ENCODE results near the gene FGD2. TPM values are rescaled to one million over a fixed set of nuclear protein-coding genes. Genes with fewer than 3 reads are reported as not detected.

FGD2 gene
- total and polyA plus RNA-seq, 2 experiments from 2014 or later = 0.13 to 0.14 TPM

DNA sequence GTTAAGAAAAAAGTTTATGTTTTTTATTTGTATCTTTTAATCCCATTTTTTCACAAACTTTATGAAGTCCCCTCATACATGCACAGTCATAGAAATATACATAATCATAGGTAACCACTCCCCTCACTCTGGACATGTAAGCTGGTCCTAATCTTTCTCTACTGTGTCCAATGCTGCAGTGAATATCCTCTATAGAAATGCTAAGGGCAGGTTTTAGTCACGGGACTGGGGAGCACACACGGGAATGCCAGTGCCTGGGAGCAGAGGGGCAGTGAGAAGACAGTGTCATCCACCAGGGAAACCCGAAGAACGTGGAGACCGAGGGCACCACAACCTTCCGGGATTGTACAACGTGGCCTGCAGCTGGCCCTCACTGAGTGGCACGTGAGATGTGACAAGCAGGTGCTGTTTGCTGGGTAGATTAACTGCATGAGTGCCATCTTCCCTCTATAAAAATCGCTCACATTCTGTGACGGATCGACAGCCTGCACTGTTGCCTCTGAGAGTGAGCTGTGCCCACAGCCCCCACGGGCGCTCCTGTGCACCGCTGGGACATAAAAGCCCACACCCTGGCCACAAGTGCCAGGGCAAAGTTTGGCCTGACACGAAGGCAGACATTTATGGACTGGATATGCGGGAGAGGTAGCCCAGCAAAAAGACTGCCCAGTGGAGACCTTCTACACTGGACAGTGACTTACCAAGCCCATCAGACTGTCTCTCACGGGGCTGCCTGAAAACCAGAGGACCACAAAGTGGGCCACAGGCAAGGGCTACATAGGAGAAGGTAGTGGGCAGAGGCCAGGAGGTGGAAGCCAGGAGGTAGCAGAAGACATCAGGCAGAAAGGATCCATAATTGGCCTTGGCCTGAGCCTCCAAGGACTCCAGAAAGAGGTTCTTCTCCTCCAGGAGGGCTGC, 63.2 kb downstream of the FGD2 start:
- H3K4me1 ChIP-seq (ENCODE audit: insufficient read depth) = peaks cover 19% of the 10 kb centered on the region
- no peaks in the 10 kb centered on the region; the same call in 1 of the 2 replicates for H3K36me3 ChIP-seq (ENCODE audit: insufficient read depth)
- TF ChIP-seq, protein P1, sequence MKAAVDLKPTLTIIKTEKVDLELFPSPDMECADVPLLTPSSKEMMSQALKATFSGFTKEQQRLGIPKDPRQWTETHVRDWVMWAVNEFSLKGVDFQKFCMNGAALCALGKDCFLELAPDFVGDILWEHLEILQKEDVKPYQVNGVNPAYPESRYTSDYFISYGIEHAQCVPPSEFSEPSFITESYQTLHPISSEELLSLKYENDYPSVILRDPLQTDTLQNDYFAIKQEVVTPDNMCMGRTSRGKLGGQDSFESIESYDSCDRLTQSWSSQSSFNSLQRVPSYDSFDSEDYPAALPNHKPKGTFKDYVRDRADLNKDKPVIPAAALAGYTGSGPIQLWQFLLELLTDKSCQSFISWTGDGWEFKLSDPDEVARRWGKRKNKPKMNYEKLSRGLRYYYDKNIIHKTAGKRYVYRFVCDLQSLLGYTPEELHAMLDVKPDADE (IDR thresholded peaks at IDR 0.05) = no peak
- no peak for TF ChIP-seq EZH2phosphoT487 (IDR thresholded peaks at IDR 0.05; ENCODE audit: unreplicated experiment)
- TF ChIP-seq EZH2 (IDR thresholded peaks at IDR 0.05; ENCODE audit: low read depth, unreplicated experiment) = no peak
- TF ChIP-seq POLR2AphosphoS5 (IDR thresholded peaks at IDR 0.05; ENCODE audit: low read depth) = no peak
- no peak for TF ChIP-seq ZNF331 (CRISPR knock-in tag; IDR thresholded peaks at IDR 0.05; ENCODE audit: low read depth)
- TF ChIP-seq, protein P2, sequence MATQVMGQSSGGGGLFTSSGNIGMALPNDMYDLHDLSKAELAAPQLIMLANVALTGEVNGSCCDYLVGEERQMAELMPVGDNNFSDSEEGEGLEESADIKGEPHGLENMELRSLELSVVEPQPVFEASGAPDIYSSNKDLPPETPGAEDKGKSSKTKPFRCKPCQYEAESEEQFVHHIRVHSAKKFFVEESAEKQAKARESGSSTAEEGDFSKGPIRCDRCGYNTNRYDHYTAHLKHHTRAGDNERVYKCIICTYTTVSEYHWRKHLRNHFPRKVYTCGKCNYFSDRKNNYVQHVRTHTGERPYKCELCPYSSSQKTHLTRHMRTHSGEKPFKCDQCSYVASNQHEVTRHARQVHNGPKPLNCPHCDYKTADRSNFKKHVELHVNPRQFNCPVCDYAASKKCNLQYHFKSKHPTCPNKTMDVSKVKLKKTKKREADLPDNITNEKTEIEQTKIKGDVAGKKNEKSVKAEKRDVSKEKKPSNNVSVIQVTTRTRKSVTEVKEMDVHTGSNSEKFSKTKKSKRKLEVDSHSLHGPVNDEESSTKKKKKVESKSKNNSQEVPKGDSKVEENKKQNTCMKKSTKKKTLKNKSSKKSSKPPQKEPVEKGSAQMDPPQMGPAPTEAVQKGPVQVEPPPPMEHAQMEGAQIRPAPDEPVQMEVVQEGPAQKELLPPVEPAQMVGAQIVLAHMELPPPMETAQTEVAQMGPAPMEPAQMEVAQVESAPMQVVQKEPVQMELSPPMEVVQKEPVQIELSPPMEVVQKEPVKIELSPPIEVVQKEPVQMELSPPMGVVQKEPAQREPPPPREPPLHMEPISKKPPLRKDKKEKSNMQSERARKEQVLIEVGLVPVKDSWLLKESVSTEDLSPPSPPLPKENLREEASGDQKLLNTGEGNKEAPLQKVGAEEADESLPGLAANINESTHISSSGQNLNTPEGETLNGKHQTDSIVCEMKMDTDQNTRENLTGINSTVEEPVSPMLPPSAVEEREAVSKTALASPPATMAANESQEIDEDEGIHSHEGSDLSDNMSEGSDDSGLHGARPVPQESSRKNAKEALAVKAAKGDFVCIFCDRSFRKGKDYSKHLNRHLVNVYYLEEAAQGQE (IDR thresholded peaks at IDR 0.05; ENCODE audit: unreplicated experiment) = no peak
- TF ChIP-seq, protein P3, sequence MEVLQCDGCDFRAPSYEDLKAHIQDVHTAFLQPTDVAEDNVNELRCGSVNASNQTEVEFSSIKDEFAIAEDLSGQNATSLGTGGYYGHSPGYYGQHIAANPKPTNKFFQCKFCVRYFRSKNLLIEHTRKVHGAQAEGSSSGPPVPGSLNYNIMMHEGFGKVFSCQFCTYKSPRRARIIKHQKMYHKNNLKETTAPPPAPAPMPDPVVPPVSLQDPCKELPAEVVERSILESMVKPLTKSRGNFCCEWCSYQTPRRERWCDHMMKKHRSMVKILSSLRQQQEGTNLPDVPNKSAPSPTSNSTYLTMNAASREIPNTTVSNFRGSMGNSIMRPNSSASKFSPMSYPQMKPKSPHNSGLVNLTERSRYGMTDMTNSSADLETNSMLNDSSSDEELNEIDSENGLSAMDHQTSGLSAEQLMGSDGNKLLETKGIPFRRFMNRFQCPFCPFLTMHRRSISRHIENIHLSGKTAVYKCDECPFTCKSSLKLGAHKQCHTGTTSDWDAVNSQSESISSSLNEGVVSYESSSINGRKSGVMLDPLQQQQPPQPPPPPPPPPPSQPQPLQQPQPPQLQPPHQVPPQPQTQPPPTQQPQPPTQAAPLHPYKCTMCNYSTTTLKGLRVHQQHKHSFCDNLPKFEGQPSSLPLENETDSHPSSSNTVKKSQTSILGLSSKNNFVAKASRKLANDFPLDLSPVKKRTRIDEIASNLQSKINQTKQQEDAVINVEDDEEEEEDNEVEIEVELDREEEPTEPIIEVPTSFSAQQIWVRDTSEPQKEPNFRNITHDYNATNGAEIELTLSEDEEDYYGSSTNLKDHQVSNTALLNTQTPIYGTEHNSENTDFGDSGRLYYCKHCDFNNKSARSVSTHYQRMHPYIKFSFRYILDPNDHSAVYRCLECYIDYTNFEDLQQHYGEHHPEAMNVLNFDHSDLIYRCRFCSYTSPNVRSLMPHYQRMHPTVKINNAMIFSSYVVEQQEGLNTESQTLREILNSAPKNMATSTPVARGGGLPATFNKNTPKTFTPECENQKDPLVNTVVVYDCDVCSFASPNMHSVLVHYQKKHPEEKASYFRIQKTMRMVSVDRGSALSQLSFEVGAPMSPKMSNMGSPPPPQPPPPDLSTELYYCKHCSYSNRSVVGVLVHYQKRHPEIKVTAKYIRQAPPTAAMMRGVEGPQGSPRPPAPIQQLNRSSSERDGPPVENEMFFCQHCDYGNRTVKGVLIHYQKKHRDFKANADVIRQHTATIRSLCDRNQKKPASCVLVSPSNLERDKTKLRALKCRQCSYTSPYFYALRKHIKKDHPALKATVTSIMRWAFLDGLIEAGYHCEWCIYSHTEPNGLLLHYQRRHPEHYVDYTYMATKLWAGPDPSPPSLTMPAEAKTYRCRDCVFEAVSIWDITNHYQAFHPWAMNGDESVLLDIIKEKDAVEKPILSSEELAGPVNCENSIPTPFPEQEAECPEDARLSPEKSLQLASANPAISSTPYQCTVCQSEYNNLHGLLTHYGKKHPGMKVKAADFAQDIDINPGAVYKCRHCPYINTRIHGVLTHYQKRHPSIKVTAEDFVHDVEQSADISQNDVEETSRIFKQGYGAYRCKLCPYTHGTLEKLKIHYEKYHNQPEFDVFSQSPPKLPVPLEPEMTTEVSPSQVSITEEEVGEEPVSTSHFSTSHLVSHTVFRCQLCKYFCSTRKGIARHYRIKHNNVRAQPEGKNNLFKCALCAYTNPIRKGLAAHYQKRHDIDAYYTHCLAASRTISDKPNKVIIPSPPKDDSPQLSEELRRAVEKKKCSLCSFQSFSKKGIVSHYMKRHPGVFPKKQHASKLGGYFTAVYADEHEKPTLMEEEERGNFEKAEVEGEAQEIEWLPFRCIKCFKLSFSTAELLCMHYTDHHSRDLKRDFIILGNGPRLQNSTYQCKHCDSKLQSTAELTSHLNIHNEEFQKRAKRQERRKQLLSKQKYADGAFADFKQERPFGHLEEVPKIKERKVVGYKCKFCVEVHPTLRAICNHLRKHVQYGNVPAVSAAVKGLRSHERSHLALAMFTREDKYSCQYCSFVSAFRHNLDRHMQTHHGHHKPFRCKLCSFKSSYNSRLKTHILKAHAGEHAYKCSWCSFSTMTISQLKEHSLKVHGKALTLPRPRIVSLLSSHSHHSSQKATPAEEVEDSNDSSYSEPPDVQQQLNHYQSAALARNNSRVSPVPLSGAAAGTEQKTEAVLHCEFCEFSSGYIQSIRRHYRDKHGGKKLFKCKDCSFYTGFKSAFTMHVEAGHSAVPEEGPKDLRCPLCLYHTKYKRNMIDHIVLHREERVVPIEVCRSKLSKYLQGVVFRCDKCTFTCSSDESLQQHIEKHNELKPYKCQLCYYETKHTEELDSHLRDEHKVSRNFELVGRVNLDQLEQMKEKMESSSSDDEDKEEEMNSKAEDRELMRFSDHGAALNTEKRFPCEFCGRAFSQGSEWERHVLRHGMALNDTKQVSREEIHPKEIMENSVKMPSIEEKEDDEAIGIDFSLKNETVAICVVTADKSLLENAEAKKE (CRISPR knock-in tag; IDR thresholded peaks at IDR 0.05) = no peak
- TF ChIP-seq STAT1 (IDR thresholded peaks at IDR 0.05; ENCODE audit: unreplicated experiment) = no peak
- no peaks in the 10 kb centered on the region for H4K20me1 ChIP-seq (replicated peaks; ENCODE audit: insufficient read depth)
- H3K27me3 ChIP-seq (ENCODE audit: insufficient read depth) = no peaks in the 10 kb centered on the region
- ATAC-seq = no peak
- H3K27ac Mint-ChIP-seq = no peak overlapping the region; the same call in 1 of the 2 replicates
- H3K4me3 Mint-ChIP-seq = no peak overlapping the region
- DNase-seq (ENCODE audit: low spot score) = no peak
- H3K27ac ChIP-seq (ENCODE audit: low read depth) = no peak overlapping the region
- H2AFZ ChIP-seq = no peak overlapping the region
- H3K9me3 Mint-ChIP-seq = peaks cover 13% of the 10 kb centered on the region
- H3K4me1 Mint-ChIP-seq = peaks cover 42% of the 10 kb centered on the region
- peaks cover 9% of the 10 kb centered on the region; the same call in 1 of the 3 replicates for H3K36me3 Mint-ChIP-seq (ENCODE audit: low read depth)
- H3K4me3 ChIP-seq = no peak overlapping the region
- H3F3A ChIP-seq (replicated peaks; ENCODE audit: low read depth) = no peaks in the 10 kb centered on the region; the same call in 1 of the 2 replicates
- H3K27me3 Mint-ChIP-seq (ENCODE audit: insufficient read depth, low read depth, poor library complexity) = peaks cover 19% of the 10 kb centered on the region
- no peaks in the 10 kb centered on the region for H3K9me2 ChIP-seq (ENCODE audit: insufficient read depth)
- H3K4me2 ChIP-seq = no peak overlapping the region
- no peaks in the 10 kb centered on the region for H3K79me2 ChIP-seq (replicated peaks; ENCODE audit: insufficient read depth)
